GM12874 (cell line): ENCODE measurements around the gene MEIS2.

Experiments
- CTCF ChIP-seq: IDR thresholded peaks from 2 replicates; pipeline ENCODE4 v1.5.1; 2011; ENCODE audit warnings: low read depth, mild to moderate bottlenecking, control low read depth, low read length, moderate library complexity; ENCODE audit not compliant: insufficient read depth

MEIS2 gene

GRCh38 chr15:37037850-37038715 is 62.3 kb downstream of the MEIS2 start:
- no peak for TF ChIP-seq CTCF

- TF ChIP-seq CTCF = no peak
Measured at GRCh38 chr15:37037071-37037655, 63.2 kb downstream of the MEIS2 start.

- TF ChIP-seq CTCF = no peak
Measured at GRCh38 chr15:37034835-37035748, 65.3 kb downstream of the MEIS2 start.

- TF ChIP-seq CTCF = no peak
Measured at GRCh38 chr15:37034392-37034791, 66.0 kb downstream of the MEIS2 start.

GRCh38 chr15:37032091-37032775 is 68.1 kb downstream of the MEIS2 start:
- TF ChIP-seq CTCF = no peak

- no peak for TF ChIP-seq CTCF
Measured at GRCh38 chr15:37031198-37031597, 69.2 kb downstream of the MEIS2 start.
